ENCODE measurements around the gene SGIP1. TPM values are rescaled to one million over a fixed set of nuclear protein-coding genes. Genes with fewer than 3 reads are reported as not detected.
"Not testable (repeated sequence)": the region's sequence is repeated elsewhere in the genome, so short reads cannot be mapped to it uniquely, and the experiment has no call there.

SGIP1 gene
- total RNA-seq, 3 donors from 2014 or later: not detected

- Mint-ChIP-seq H3K27me3 (ENCODE audit: low read depth) (peaks cover 16% of the 10 kb centered on the region), H3K4me1 (ENCODE audit: low read depth) (no peaks in the 10 kb centered on the region), H3K9me3 (no peaks in the 10 kb centered on the region), H3K4me3 (no peak overlapping the region), H3K36me3 (ENCODE audit: insufficient read depth) (no peaks in the 10 kb centered on the region)
- no peak for ATAC-seq
- DNase-seq: no peak
Observed at GRCh38 chr1:66705110-66705509, 171.2 kb downstream of the SGIP1 start.

GRCh38 chr1:66711420-66711819 is 177.5 kb downstream of the SGIP1 start:
- Mint-ChIP-seq H3K4me3 (no peak overlapping the region), H3K27me3 (ENCODE audit: low read depth) (peaks cover 13% of the 10 kb centered on the region), H3K9me3 (no peaks in the 10 kb centered on the region), H3K36me3 (ENCODE audit: insufficient read depth) (no peaks in the 10 kb centered on the region), H3K4me1 (ENCODE audit: low read depth) (no peaks in the 10 kb centered on the region)
- DNase-seq (no peak), ATAC-seq (no peak)

GRCh38 chr1:66712839-66713238 is 178.9 kb downstream of the SGIP1 start:
- peaks cover 14% of the 10 kb centered on the region for H3K27me3 Mint-ChIP-seq (ENCODE audit: low read depth)
- H3K4me3 Mint-ChIP-seq: no peak overlapping the region
- H3K36me3 Mint-ChIP-seq (ENCODE audit: insufficient read depth): no peaks in the 10 kb centered on the region
- DNase-seq: no peak
- H3K9me3 Mint-ChIP-seq: no peaks in the 10 kb centered on the region
- H3K4me1 Mint-ChIP-seq (ENCODE audit: low read depth): no peaks in the 10 kb centered on the region
- no peak for ATAC-seq

- Mint-ChIP-seq H3K4me1 (ENCODE audit: low read depth) (peaks cover 8% of the 10 kb centered on the region), H3K9me3 (peaks cover 5% of the 10 kb centered on the region), H3K36me3 (ENCODE audit: insufficient read depth) (no peaks in the 10 kb centered on the region), H3K4me3 (no peak overlapping the region), H3K27me3 (ENCODE audit: low read depth) (peaks cover 19% of the 10 kb centered on the region)
- no peak for ATAC-seq
- no peak for DNase-seq
Observed at GRCh38 chr1:66723985-66724384, 190.0 kb downstream of the SGIP1 start.

GRCh38 chr1:66725885-66726665 is 192.1 kb downstream of the SGIP1 start:
- DNase-seq: peak; percentile 25
- ATAC-seq: peak; percentile 72 to 80

GRCh38 chr1:66728021-66728420 is 194.1 kb downstream of the SGIP1 start:
- DNase-seq (no peak), ATAC-seq (no peak)
- Mint-ChIP-seq H3K27me3 (ENCODE audit: low read depth) (peaks cover 7% of the 10 kb centered on the region), H3K36me3 (ENCODE audit: insufficient read depth) (no peaks in the 10 kb centered on the region), H3K4me3 (no peak overlapping the region), H3K4me1 (ENCODE audit: low read depth) (peaks cover 16% of the 10 kb centered on the region), H3K9me3 (peaks cover 5% of the 10 kb centered on the region)

More at GRCh38 chr1:66725885-66726665, 192.1 kb downstream of the SGIP1 start:
- Mint-ChIP-seq H3K27me3 (ENCODE audit: low read depth) (peaks cover 17% of the 10 kb centered on the region), H3K4me3 (no peak overlapping the region), H3K4me1 (ENCODE audit: low read depth) (peaks cover 11% of the 10 kb centered on the region), H3K9me3 (peaks cover 5% of the 10 kb centered on the region), H3K36me3 (ENCODE audit: insufficient read depth) (no peaks in the 10 kb centered on the region)

GRCh38 chr1:66728716-66729115 is 194.8 kb downstream of the SGIP1 start:
- ATAC-seq; H3K36me3 Mint-ChIP-seq (ENCODE audit: insufficient read depth); H3K9me3 Mint-ChIP-seq; DNase-seq; H3K4me3 Mint-ChIP-seq; H3K27me3 Mint-ChIP-seq (ENCODE audit: low read depth): not testable (repeated sequence)
- peaks cover 16% of the 10 kb centered on the region for H3K4me1 Mint-ChIP-seq (ENCODE audit: low read depth)

- no peaks in the 10 kb centered on the region for H3K36me3 Mint-ChIP-seq (ENCODE audit: insufficient read depth)
- peaks cover 5% of the 10 kb centered on the region for H3K9me3 Mint-ChIP-seq
- no peak overlapping the region for H3K4me3 Mint-ChIP-seq
- ATAC-seq (peak; percentile 16 to 52), DNase-seq (no peak)
- H3K4me1 Mint-ChIP-seq (ENCODE audit: low read depth): peaks cover 16% of the 10 kb centered on the region
- peaks cover 6% of the 10 kb centered on the region for H3K27me3 Mint-ChIP-seq (ENCODE audit: low read depth)
Observed at GRCh38 chr1:66729119-66729518, 195.2 kb downstream of the SGIP1 start.

GRCh38 chr1:66729523-66729922 is 195.6 kb downstream of the SGIP1 start:
- peaks cover 5% of the 10 kb centered on the region for H3K27me3 Mint-ChIP-seq (ENCODE audit: low read depth)
- peaks cover 5% of the 10 kb centered on the region for H3K9me3 Mint-ChIP-seq
- H3K36me3 Mint-ChIP-seq (ENCODE audit: insufficient read depth): no peaks in the 10 kb centered on the region
- peak in 1 of 2 donors; percentile 16 for ATAC-seq
- H3K4me1 Mint-ChIP-seq (ENCODE audit: low read depth): peaks cover 16% of the 10 kb centered on the region
- H3K4me3 Mint-ChIP-seq: no peak overlapping the region
- DNase-seq: no peak

GRCh38 chr1:66730462-66730861 is 196.5 kb downstream of the SGIP1 start:
- DNase-seq (no peak), ATAC-seq (no peak)
- Mint-ChIP-seq H3K4me3 (no peak overlapping the region), H3K4me1 (ENCODE audit: low read depth) (peaks cover 16% of the 10 kb centered on the region), H3K27me3 (ENCODE audit: low read depth) (peaks cover 3% of the 10 kb centered on the region), H3K9me3 (peaks cover 5% of the 10 kb centered on the region), H3K36me3 (ENCODE audit: insufficient read depth) (no peaks in the 10 kb centered on the region)

- peaks cover 5% of the 10 kb centered on the region for H3K9me3 Mint-ChIP-seq
- H3K36me3 Mint-ChIP-seq (ENCODE audit: insufficient read depth): no peaks in the 10 kb centered on the region
- ATAC-seq: no peak
- H3K27me3 Mint-ChIP-seq (ENCODE audit: low read depth): no peaks in the 10 kb centered on the region
- no peak for DNase-seq
- no peak overlapping the region for H3K4me3 Mint-ChIP-seq
- H3K4me1 Mint-ChIP-seq (ENCODE audit: low read depth): peaks cover 14% of the 10 kb centered on the region
Observed at GRCh38 chr1:66731170-66731865, 197.4 kb downstream of the SGIP1 start.

GRCh38 chr1:66732407-66733166 is 198.6 kb downstream of the SGIP1 start:
- Mint-ChIP-seq H3K4me3 (no peak overlapping the region), H3K9me3 (peaks cover 5% of the 10 kb centered on the region), H3K36me3 (ENCODE audit: insufficient read depth) (no peaks in the 10 kb centered on the region), H3K4me1 (ENCODE audit: low read depth) (peaks cover 14% of the 10 kb centered on the region), H3K27me3 (ENCODE audit: low read depth) (no peaks in the 10 kb centered on the region)
- DNase-seq (no peak), ATAC-seq (peak; percentile 82 to 85)

GRCh38 chr1:66733348-66734017 is 199.5 kb downstream of the SGIP1 start:
- no peak overlapping the region for H3K4me3 Mint-ChIP-seq

GRCh38 chr1:66734531-66734930 is 200.6 kb downstream of the SGIP1 start:
- ATAC-seq: not testable (repeated sequence)

More at GRCh38 chr1:66733348-66734017, 199.5 kb downstream of the SGIP1 start:
- DNase-seq (no peak), ATAC-seq (no peak)
- Mint-ChIP-seq H3K9me3 (peaks cover 2% of the 10 kb centered on the region), H3K4me1 (ENCODE audit: low read depth) (peaks cover 14% of the 10 kb centered on the region), H3K36me3 (ENCODE audit: insufficient read depth) (no peaks in the 10 kb centered on the region), H3K27me3 (ENCODE audit: low read depth) (no peaks in the 10 kb centered on the region)

More at GRCh38 chr1:66734531-66734930, 200.6 kb downstream of the SGIP1 start:
- not testable (repeated sequence) for H3K36me3 Mint-ChIP-seq (ENCODE audit: insufficient read depth); H3K27me3 Mint-ChIP-seq (ENCODE audit: low read depth); DNase-seq; H3K9me3 Mint-ChIP-seq; H3K4me3 Mint-ChIP-seq; H3K4me1 Mint-ChIP-seq (ENCODE audit: low read depth)
